Mucosa of gallbladder (tissue), 1 donor: Measurements from ENCODE around the gene SEMA4B. TPM values are rescaled to one million over a fixed set of nuclear protein-coding genes. Genes with fewer than 3 reads are reported as not detected.
A peak's percentile ranks its signal among the peaks of the same experiment; 100 is the strongest.
"Not testable (repeated sequence)": the region's sequence is repeated elsewhere in the genome, so short reads cannot be mapped to it uniquely, and the experiment has no call there.

ENCODE experiments used
- DNase-seq: peaks from one replicate; pipeline ENCODE4 v3.0.0-alpha.2; 2020; ENCODE audit warnings: low spot score
- total RNA-seq: library from RNA; stranded (reverse); gene quantifications from one replicate; pipeline ENCODE4 v1.2.1, GENCODE V29; 2021
- donor health status: DM: no; HTN: no; CAD: no.

Gene SEMA4B
- total RNA-seq, result 79.7 TPM

- peak; percentile 56 for DNase-seq
These were observed at the start of gene SEMA4B for GRCh38 chr15:90201130-90201943. TSS of gene SEMA4B (plus strand) at chr15:90201330. CDS start at chr15:90201579, 249 bp downstream.

GRCh38 chr15:90151989-90152645, 49.0 kb upstream of the SEMA4B start:
- no peak for DNase-seq

GRCh38 chr15:90153658-90154057, 47.5 kb upstream of the SEMA4B start:
- no peak for DNase-seq

- DNase-seq, result no peak
These were observed 46.9 kb upstream of the SEMA4B start for GRCh38 chr15:90154246-90154645.

GRCh38 chr15:90154861-90155626, 46.1 kb upstream of the SEMA4B start:
- DNase-seq, result no peak

- DNase-seq, result no peak
These were observed 41.9 kb upstream of the SEMA4B start for GRCh38 chr15:90159213-90159612.

GRCh38 chr15:90160781-90161727, 40.1 kb upstream of the SEMA4B start:
- peak; percentile 86 for DNase-seq

- DNase-seq, result no peak
These were observed 39.2 kb upstream of the SEMA4B start for GRCh38 chr15:90161950-90162361.

- DNase-seq, result no peak
These were observed 38.2 kb upstream of the SEMA4B start for GRCh38 chr15:90162956-90163355.

GRCh38 chr15:90164239-90164638, 36.9 kb upstream of the SEMA4B start:
- DNase-seq, result not testable (repeated sequence)

- no peak for DNase-seq
These were observed 36.0 kb upstream of the SEMA4B start for GRCh38 chr15:90165157-90165556.

- peak; percentile 89 for DNase-seq
These were observed 35.3 kb upstream of the SEMA4B start for GRCh38 chr15:90165659-90166489.

- DNase-seq, result no peak
These were observed 34.0 kb upstream of the SEMA4B start for GRCh38 chr15:90167121-90167520.

GRCh38 chr15:90171623-90172022, 29.5 kb upstream of the SEMA4B start:
- DNase-seq, result no peak

GRCh38 chr15:90173372-90173771, 27.8 kb upstream of the SEMA4B start:
- DNase-seq, result no peak

GRCh38 chr15:90174140-90174875, 26.8 kb upstream of the SEMA4B start:
- peak; percentile 82 for DNase-seq

- no peak for DNase-seq
These were observed 24.1 kb upstream of the SEMA4B start for GRCh38 chr15:90177012-90177411.

GRCh38 chr15:90178468-90179435, 22.4 kb upstream of the SEMA4B start:
- no peak for DNase-seq
